ENCODE data around the gene AK3. TPM values are rescaled to one million over a fixed set of nuclear protein-coding genes. Genes with fewer than 3 reads are reported as not detected.
"Not testable (repeated sequence)": the region's sequence is repeated elsewhere in the genome, so short reads cannot be mapped to it uniquely, and the experiment has no call there.

Gene AK3
- total and polyA plus RNA-seq, 10 of the 15 experiments (the other 5 are each of a cell fraction or from before 2014, with no cell fraction given) = 14.2 to 86.6 (median 43.9) TPM

DNA sequence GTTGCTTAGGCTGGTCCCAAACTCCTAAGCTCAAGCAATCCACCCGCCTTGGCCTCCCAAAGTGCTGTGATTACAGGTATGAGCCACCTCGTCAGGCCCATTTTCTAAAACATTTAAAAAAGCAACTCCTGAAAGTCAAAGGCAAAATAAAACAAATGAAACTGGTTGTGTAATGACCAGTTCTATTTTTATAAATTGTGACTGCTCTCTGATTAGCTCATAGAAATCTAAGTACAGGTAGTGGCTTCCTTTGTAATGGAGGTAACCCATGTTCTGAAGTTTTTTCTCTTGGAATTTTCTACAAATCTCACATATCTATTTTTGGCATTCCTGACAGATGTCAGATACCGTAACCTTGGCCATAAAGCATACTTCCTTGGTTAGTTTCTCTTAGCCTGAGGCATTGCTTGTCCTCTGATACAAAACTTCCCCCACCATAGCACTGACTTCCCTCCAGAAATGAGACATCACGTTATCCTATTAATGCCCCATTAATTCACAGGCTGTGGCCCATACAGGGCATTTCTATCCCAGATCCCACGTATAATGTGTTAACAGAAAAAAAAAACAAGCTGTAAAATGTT, 14.1 kb upstream of the AK3 start (continued):
- 0 out of 2 replicates have a peak, but pooled peaks have one; percentile 4 for TF ChIP-seq RUNX3 (IDR thresholded peaks at IDR 0.05; ENCODE audit: low read length)

- peak overlapping the region; percentile 15; the same call in 1 of the 2 replicates for H2AFZ ChIP-seq (ENCODE audit: control insufficient read depth, low read depth, low read length)
- H3K27ac ChIP-seq (ENCODE audit: control insufficient read depth, insufficient read depth); H3K36me3 ChIP-seq (ENCODE audit: control insufficient read depth in 2 of 2, insufficient read depth in 2 of 2, low read length in 1 of 2); in situ Hi-C loops (cut with MboI); BruUV-seq (replicated peaks); H4K20me1 ChIP-seq (ENCODE audit: control insufficient read depth, insufficient read depth); DNase-seq (ENCODE audit: low read depth, low spot score); POLR2A ChIA-PET; H3K9ac ChIP-seq (ENCODE audit: control insufficient read depth, insufficient read depth, low read length); FAIRE-seq; ATAC-seq; H3K4me1 ChIP-seq (ENCODE audit: control insufficient read depth, insufficient read depth, low read length); H3K4me3 ChIP-seq; H3K9me3 ChIP-seq (replicated peaks; ENCODE audit: control insufficient read depth, insufficient read depth, low read length); H3K79me2 ChIP-seq (ENCODE audit: control insufficient read depth, insufficient read depth, low read length); H3K27me3 ChIP-seq (replicated peaks in 1 of 2; ENCODE audit: control insufficient read depth in 2 of 2, insufficient read depth in 2 of 2, low read length in 1 of 2): not testable (repeated sequence)
- RAD21 ChIA-PET (ENCODE audit: unreplicated experiment) = interaction anchor here (0.9 to 1.4 kb wide), 3 partner anchors 229 to 234 kb away, joined by 3 to 7 read pairs (median 3); no protein-coding TSS in a partner anchor
- peak overlapping the region; percentile 58; the same call in 1 of the 2 replicates for H3K4me2 ChIP-seq (ENCODE audit: control insufficient read depth, insufficient read depth)
- intact Hi-C loops (cut with micrococcal nuclease; ENCODE audit: unreplicated experiment) = loop anchor here (5.0 to 10.0 kb wide), 2 partner anchors 320 to 372 kb away; no protein-coding TSS in a partner anchor
- TF ChIP-seq ETV6 (conservative IDR thresholded peaks at IDR 0.05 in 1 of 2, IDR thresholded peaks at IDR 0.05 in 1 of 2; ENCODE audit: borderline replicate concordance in 1 of 2, low read depth in 1 of 2) = peak in 1 of 2 experiments; percentile 28; a peak in 1 of 4 replicates
- SMC1A ChIA-PET (ENCODE audit: uncharacterized antibody, unreplicated experiment) = interaction anchor here (0.9 to 2.5 kb wide), 5 partner anchors 13 to 316 kb away, joined by 3 to 7 read pairs (median 3); no protein-coding TSS in a partner anchor
- CTCF ChIA-PET = interaction anchor here (0.7 to 8.7 kb wide), 8 partner anchors 6 to 835 kb away, joined by 3 to 53 read pairs (median 4); no protein-coding TSS in a partner anchor
These were observed 13.5 kb upstream of the AK3 start for GRCh38 chr9:4754530-4754929.
